ENCODE data around the gene TIMM44. TPM values are rescaled to one million over a fixed set of nuclear protein-coding genes. Genes with fewer than 3 reads are reported as not detected.
A peak's percentile ranks its signal among the peaks of the same experiment; 100 is the strongest.

The TIMM44 gene
- total RNA-seq, 1 experiment from 2014 or later = 72.8 TPM

DNA sequence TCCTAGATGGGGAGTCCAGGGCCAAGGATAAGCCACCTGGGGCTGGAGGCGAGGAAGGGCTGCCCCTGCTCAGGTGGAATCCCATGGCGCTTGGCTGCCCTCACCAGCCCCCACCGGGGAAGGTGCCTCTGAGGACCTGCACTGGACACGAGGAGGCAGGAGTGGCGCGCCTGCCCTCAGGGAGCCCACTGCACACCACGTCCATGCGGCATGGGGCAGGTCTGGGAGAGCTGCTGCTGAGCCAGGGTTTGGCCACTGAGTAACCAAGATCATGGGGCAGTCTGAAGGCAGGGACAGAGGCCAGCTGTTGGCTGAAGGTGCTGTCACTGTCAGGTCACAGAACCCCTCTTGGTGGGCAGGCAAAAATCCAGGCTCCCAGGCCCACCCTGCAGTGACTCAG, 36.1 kb upstream of the TIMM44 start:
- POLR2A ChIA-PET (ENCODE audit: unreplicated experiment) = interaction anchor here (0.7 kb wide), 1 partner anchor 10 kb away, joined by 8 read pairs; no protein-coding TSS in a partner anchor

DNA sequence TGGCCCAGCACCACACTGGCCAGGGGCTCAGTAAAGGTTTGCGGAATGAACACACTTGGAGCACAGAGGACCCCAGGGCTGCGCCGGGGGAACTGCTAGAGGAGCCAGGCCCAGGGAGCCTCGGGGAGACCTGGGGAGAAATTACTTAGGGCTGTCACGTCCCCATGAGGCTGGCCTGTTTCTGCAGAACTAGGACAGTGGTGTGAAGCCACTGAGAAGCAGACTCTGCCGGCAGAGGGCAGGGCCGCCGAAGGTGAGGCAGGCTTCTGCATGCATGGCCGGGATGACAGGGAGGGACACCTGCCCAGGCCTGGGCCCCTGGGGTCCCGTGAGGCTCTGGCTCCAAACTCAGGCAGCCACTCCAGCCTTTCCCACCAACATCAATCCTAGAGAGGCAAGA, 35.5 kb upstream of the TIMM44 start:
- no TSS peak for BruUV-seq (replicated peaks)
- Histone ChIP-seq H3K4me1 (replicated peaks; ENCODE audit: insufficient read depth) (no peaks in the 10 kb centered on the region), H4K20me1 (ENCODE audit: insufficient read depth) (peaks cover 53% of the 10 kb centered on the region), H3K9me3 (ENCODE audit: insufficient read depth, low read depth) (no peaks in the 10 kb centered on the region), H3K9me2 (ENCODE audit: insufficient read depth) (no peaks in the 10 kb centered on the region), H3K36me3 (ENCODE audit: low read depth) (0 out of 2 replicates have a peak, but pooled peaks cover 5% of the 10 kb centered on the region), H3F3A (ENCODE audit: insufficient read depth, low read depth) (no peaks in the 10 kb centered on the region), H3K4me3 (no peak overlapping the region), H3K79me2 (ENCODE audit: low read depth) (peaks cover 20% of the 10 kb centered on the region), H3K27me3 (ENCODE audit: insufficient read depth, low read depth) (no peaks in the 10 kb centered on the region), H3K27ac (no peak overlapping the region), H2AFZ (no peak overlapping the region), H3K4me2 (no peak overlapping the region)
- DNase-seq = no peak
- POLR2A ChIA-PET (ENCODE audit: unreplicated experiment) = no interaction called here
- intact Hi-C loops (cut with micrococcal nuclease; ENCODE audit: unreplicated experiment) = no loop called here
- TF ChIP-seq EZH2 (IDR thresholded peaks at IDR 0.05; ENCODE audit: low read depth) = no peak
- TF ChIP-seq, protein P1, sequence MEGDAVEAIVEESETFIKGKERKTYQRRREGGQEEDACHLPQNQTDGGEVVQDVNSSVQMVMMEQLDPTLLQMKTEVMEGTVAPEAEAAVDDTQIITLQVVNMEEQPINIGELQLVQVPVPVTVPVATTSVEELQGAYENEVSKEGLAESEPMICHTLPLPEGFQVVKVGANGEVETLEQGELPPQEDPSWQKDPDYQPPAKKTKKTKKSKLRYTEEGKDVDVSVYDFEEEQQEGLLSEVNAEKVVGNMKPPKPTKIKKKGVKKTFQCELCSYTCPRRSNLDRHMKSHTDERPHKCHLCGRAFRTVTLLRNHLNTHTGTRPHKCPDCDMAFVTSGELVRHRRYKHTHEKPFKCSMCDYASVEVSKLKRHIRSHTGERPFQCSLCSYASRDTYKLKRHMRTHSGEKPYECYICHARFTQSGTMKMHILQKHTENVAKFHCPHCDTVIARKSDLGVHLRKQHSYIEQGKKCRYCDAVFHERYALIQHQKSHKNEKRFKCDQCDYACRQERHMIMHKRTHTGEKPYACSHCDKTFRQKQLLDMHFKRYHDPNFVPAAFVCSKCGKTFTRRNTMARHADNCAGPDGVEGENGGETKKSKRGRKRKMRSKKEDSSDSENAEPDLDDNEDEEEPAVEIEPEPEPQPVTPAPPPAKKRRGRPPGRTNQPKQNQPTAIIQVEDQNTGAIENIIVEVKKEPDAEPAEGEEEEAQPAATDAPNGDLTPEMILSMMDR (conservative IDR thresholded peaks at IDR 0.05) = no peak
- CTCF ChIA-PET = no interaction called here

More for the DNA sequence above, 36.1 kb upstream of the TIMM44 start:
- Histone ChIP-seq H3K9me3 (ENCODE audit: insufficient read depth, low read depth) (no peaks in the 10 kb centered on the region), H3K79me2 (ENCODE audit: low read depth) (peaks cover 25% of the 10 kb centered on the region), H3K36me3 (ENCODE audit: low read depth) (0 out of 2 replicates have a peak, but pooled peaks cover 5% of the 10 kb centered on the region), H3K27me3 (ENCODE audit: insufficient read depth, low read depth) (no peaks in the 10 kb centered on the region), H4K20me1 (ENCODE audit: insufficient read depth) (peaks cover 56% of the 10 kb centered on the region), H3K4me1 (replicated peaks; ENCODE audit: insufficient read depth) (no peaks in the 10 kb centered on the region), H3K27ac (no peak overlapping the region), H3K4me3 (no peak overlapping the region), H3F3A (ENCODE audit: insufficient read depth, low read depth) (no peaks in the 10 kb centered on the region), H3K9me2 (ENCODE audit: insufficient read depth) (no peaks in the 10 kb centered on the region), H3K4me2 (no peak overlapping the region), H2AFZ (no peak overlapping the region)
- BruUV-seq (replicated peaks) = no TSS peak
- intact Hi-C loops (cut with micrococcal nuclease; ENCODE audit: unreplicated experiment) = no loop called here
- no peak for TF ChIP-seq EZH2 (IDR thresholded peaks at IDR 0.05; ENCODE audit: low read depth)
- TF ChIP-seq, protein P1 (conservative IDR thresholded peaks at IDR 0.05) = no peak
- no peak for DNase-seq
- CTCF ChIA-PET = no interaction called here

DNA sequence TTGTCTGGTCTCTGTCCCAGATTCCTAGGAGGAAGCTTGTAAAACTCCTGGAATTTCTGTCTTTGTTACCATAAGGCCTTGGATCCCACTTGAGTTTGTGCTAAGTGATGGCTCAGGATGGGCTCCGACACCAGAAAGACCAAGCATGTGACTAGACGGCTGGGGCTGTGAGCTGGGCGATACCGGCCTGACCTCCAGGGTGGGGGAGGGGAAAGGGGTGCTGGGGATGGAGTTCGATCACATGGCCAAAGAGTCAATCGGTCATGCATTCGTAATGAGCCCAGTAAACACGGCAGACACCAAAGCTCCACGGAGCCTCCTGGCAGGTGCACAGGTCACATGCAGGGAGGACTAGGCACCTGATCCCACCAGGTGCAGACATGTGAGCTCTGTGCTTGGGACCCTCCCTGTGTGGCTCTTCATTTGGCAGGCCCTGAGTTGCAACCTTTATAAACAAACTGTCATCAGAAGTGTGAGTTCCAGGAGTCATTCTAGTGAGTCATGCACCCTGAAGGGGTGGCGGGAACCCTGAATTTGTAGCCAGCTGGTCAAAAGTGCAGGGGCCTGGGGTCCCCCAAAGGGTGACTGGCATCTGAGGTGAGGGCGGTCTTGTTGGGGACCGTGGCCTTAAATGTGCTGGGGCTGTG, 34.8 kb upstream of the TIMM44 start:
- TF ChIP-seq, protein P1 (conservative IDR thresholded peaks at IDR 0.05) = 0 out of 2 replicates have a peak, but pooled peaks have one; percentile 13
- TF ChIP-seq EZH2 (IDR thresholded peaks at IDR 0.05; ENCODE audit: low read depth) = no peak
- CTCF ChIA-PET = no interaction called here

More for the DNA sequence above, 34.8 kb upstream of the TIMM44 start:
- H3F3A ChIP-seq (ENCODE audit: insufficient read depth, low read depth) = no peaks in the 10 kb centered on the region
- no peaks in the 10 kb centered on the region for H3K4me1 ChIP-seq (replicated peaks; ENCODE audit: insufficient read depth)
- no peaks in the 10 kb centered on the region for H3K9me2 ChIP-seq (ENCODE audit: insufficient read depth)
- POLR2A ChIA-PET (ENCODE audit: unreplicated experiment) = no interaction called here
- peaks cover 12% of the 10 kb centered on the region for H3K79me2 ChIP-seq (ENCODE audit: low read depth)
- H4K20me1 ChIP-seq (ENCODE audit: insufficient read depth) = peaks cover 46% of the 10 kb centered on the region
- intact Hi-C loops (cut with micrococcal nuclease; ENCODE audit: unreplicated experiment) = no loop called here
- no peaks in the 10 kb centered on the region for H3K9me3 ChIP-seq (ENCODE audit: insufficient read depth, low read depth)
- no peak overlapping the region for H3K4me2 ChIP-seq
- no peak overlapping the region for H3K4me3 ChIP-seq
- no peak overlapping the region for H2AFZ ChIP-seq
- BruUV-seq (replicated peaks) = no TSS peak
- H3K27ac ChIP-seq = no peak overlapping the region
- 0 out of 2 replicates have a peak, but pooled peaks cover 5% of the 10 kb centered on the region for H3K36me3 ChIP-seq (ENCODE audit: low read depth)
- H3K27me3 ChIP-seq (ENCODE audit: insufficient read depth, low read depth) = no peaks in the 10 kb centered on the region
- no peak for DNase-seq
